Activated CD8-positive, alpha-beta memory T cell treated with anti-CD3 and anti-CD28 coated beads for 36 hours (primary cell): ENCODE measurements around the gene IL31RA. TPM values are rescaled to one million over a fixed set of nuclear protein-coding genes. Genes with fewer than 3 reads are reported as not detected.

Source experiments
- CTCF ChIA-PET: fragments of 350-600 bp; sonication (Branson Sonifier 250); formaldehyde crosslinking; loops from one replicate; lab custom pipeline; 2021; ENCODE audit warnings: antibody characterized with exemption; lab: Charles Lee
- POLR2A ChIA-PET: fragments of 350-600 bp; sonication (Branson Sonifier 250); formaldehyde crosslinking; loops from one replicate; lab custom pipeline; 2021; ENCODE audit warnings: antibody characterized with exemption; lab: Charles Lee
- total RNA-seq, 2 experiments: library from RNA; stranded (reverse); gene quantifications; one replicate each; pipeline ENCODE4 v1.2.3, GENCODE V29; 2021

Gene IL31RA
- total RNA-seq, 2 experiments from 2014 or later, result not detected

- ChIA-PET POLR2A (interaction anchor here (0.7 kb wide), 1 partner anchor 21 kb away, joined by 4 read pairs; no protein-coding TSS in a partner anchor), CTCF (no interaction called here)
These were observed 5.5 kb downstream of the IL31RA start for GRCh38 chr5:55856516-55857246.

- POLR2A ChIA-PET, result no interaction called here
These were observed 6.1 kb downstream of the IL31RA start for GRCh38 chr5:55857247-55857640.

GRCh38 chr5:55858104-55858503 is 6.9 kb downstream of the IL31RA start:
- ChIA-PET POLR2A (no interaction called here), CTCF (no interaction called here)

More at GRCh38 chr5:55857247-55857640, 6.1 kb downstream of the IL31RA start:
- CTCF ChIA-PET, result no interaction called here

GRCh38 chr5:55860288-55860687 is 9.1 kb downstream of the IL31RA start:
- CTCF ChIA-PET, result no interaction called here

GRCh38 chr5:55860709-55861108 is 9.6 kb downstream of the IL31RA start:
- ChIA-PET POLR2A (no interaction called here), CTCF (no interaction called here)

More at GRCh38 chr5:55860288-55860687, 9.1 kb downstream of the IL31RA start:
- POLR2A ChIA-PET, result no interaction called here

GRCh38 chr5:55864606-55865541 is 13.7 kb downstream of the IL31RA start:
- POLR2A ChIA-PET, result no interaction called here

GRCh38 chr5:55865831-55866230 is 14.7 kb downstream of the IL31RA start:
- ChIA-PET CTCF (no interaction called here), POLR2A (no interaction called here)

More at GRCh38 chr5:55864606-55865541, 13.7 kb downstream of the IL31RA start:
- CTCF ChIA-PET, result no interaction called here

- ChIA-PET CTCF (no interaction called here), POLR2A (no interaction called here)
These were observed 15.3 kb downstream of the IL31RA start for GRCh38 chr5:55866485-55866884.

- CTCF ChIA-PET, result no interaction called here
- POLR2A ChIA-PET, result no interaction called here
These were observed 15.8 kb downstream of the IL31RA start for GRCh38 chr5:55866934-55867333.

- POLR2A ChIA-PET, result interaction anchor here (0.5 to 1.2 kb wide), 2 partner anchors 126 to 153 kb away, joined by 4 to 9 read pairs; partner anchors contain the start of gene IL6ST
- CTCF ChIA-PET, result interaction anchor here (0.6 to 1.3 kb wide), 2 partner anchors 30 to 332 kb away, joined by 3 read pairs; no protein-coding TSS in a partner anchor
These were observed 17.7 kb downstream of the IL31RA start for GRCh38 chr5:55868846-55869245.

GRCh38 chr5:55869847-55870246 is 18.7 kb downstream of the IL31RA start:
- CTCF ChIA-PET, result no interaction called here

GRCh38 chr5:55873234-55873633 is 22.1 kb downstream of the IL31RA start:
- ChIA-PET POLR2A (no interaction called here), CTCF (no interaction called here)

More at GRCh38 chr5:55869847-55870246, 18.7 kb downstream of the IL31RA start:
- POLR2A ChIA-PET, result no interaction called here

GRCh38 chr5:55877655-55878054 is 26.5 kb downstream of the IL31RA start:
- ChIA-PET CTCF (interaction anchor here (1.3 kb wide), 1 partner anchor 11 kb away, joined by 3 read pairs; no protein-coding TSS in a partner anchor), POLR2A (no interaction called here)

- CTCF ChIA-PET, result no interaction called here
- POLR2A ChIA-PET, result no interaction called here
These were observed 29.3 kb downstream of the IL31RA start for GRCh38 chr5:55880453-55880852.

GRCh38 chr5:55885359-55885758 is 34.2 kb downstream of the IL31RA start:
- CTCF ChIA-PET, result no interaction called here
- POLR2A ChIA-PET, result no interaction called here

GRCh38 chr5:55888205-55888604 is 37.0 kb downstream of the IL31RA start:
- CTCF ChIA-PET, result no interaction called here
- POLR2A ChIA-PET, result interaction anchor here (1.0 kb wide), 1 partner anchor 9 kb away, joined by 4 read pairs; no protein-coding TSS in a partner anchor

GRCh38 chr5:55892479-55892878 is 41.3 kb downstream of the IL31RA start:
- CTCF ChIA-PET, result no interaction called here
- POLR2A ChIA-PET, result no interaction called here

- CTCF ChIA-PET, result interaction anchor here (1.7 kb wide), 1 partner anchor 42 kb away, joined by 4 read pairs; no protein-coding TSS in a partner anchor
- POLR2A ChIA-PET, result no interaction called here
These were observed 43.0 kb downstream of the IL31RA start for GRCh38 chr5:55894135-55894534.

- POLR2A ChIA-PET, result no interaction called here
- CTCF ChIA-PET, result interaction anchor here (0.9 kb wide), 1 partner anchor 41 kb away, joined by 4 read pairs; no protein-coding TSS in a partner anchor
These were observed 44.2 kb downstream of the IL31RA start for GRCh38 chr5:55895346-55895745.

- ChIA-PET CTCF (interaction anchor here (0.9 kb wide), 1 partner anchor 40 kb away, joined by 4 read pairs; no protein-coding TSS in a partner anchor), POLR2A (no interaction called here)
These were observed 45.1 kb downstream of the IL31RA start for GRCh38 chr5:55896238-55896637.
